ENCODE measurements around the gene SCARB1.
A peak's percentile ranks its signal among the peaks of the same experiment; 100 is the strongest.

The SCARB1 gene

GRCh38 chr12:124780752-124781685 lies 82.6 kb downstream of the SCARB1 start:
- no peak for FAIRE-seq

DNA sequence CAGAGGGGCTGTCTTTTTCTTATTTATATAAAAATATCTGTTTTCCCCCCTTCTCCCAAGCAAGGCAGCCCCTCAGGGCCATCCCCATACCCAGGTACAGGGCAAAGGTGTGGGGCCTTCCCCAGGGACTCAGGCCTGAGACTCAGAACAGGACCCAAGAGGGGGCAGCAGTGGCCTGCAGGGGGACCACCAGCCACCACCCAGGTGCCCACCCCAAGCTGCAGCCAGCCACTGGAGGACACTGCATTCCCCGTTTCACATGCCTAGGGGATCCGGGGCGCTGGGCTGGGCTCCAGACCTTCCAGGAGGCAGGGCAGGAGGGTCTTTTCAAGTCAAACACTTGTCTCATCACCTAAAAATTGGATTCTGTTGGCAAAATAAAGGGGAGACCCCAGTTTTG lies 83.3 kb downstream of the SCARB1 start:
- FAIRE-seq (no peak), DNase-seq (ENCODE audit: extremely low spot score, insufficient read length, low read depth) (no peak)

More at GRCh38 chr12:124780752-124781685, 82.6 kb downstream of the SCARB1 start:
- DNase-seq (ENCODE audit: extremely low spot score, insufficient read length, low read depth) = no peak

GRCh38 chr12:124779161-124780141 lies 84.2 kb downstream of the SCARB1 start:
- FAIRE-seq = peak; percentile 62

DNA sequence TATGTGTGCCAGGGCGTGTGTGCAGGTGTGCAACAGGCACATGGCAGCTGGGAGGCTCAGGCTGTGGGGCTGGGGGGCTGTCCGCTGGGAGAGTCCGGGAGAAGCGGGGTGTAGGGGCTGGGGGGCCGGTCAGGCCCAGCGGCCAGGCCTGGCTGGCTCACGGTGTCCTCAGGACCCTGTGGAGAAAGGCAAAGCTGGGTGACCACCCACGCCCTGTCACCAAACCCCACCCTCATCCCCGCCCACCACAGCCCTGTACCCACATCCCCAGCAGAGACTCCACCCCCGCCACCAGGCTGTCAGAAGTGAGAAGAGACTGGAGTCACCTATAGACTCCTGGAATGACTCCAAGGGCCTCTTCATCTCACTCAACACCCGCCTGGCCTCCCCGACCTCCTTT lies 85.3 kb downstream of the SCARB1 start:
- DNase-seq (ENCODE audit: extremely low spot score, insufficient read length, low read depth) (no peak), FAIRE-seq (no peak)

More at GRCh38 chr12:124779161-124780141, 84.2 kb downstream of the SCARB1 start:
- DNase-seq (ENCODE audit: extremely low spot score, insufficient read length, low read depth) = no peak

- FAIRE-seq = no peak
Measured at GRCh38 chr12:124777399-124778372, 86.0 kb downstream of the SCARB1 start.

DNA sequence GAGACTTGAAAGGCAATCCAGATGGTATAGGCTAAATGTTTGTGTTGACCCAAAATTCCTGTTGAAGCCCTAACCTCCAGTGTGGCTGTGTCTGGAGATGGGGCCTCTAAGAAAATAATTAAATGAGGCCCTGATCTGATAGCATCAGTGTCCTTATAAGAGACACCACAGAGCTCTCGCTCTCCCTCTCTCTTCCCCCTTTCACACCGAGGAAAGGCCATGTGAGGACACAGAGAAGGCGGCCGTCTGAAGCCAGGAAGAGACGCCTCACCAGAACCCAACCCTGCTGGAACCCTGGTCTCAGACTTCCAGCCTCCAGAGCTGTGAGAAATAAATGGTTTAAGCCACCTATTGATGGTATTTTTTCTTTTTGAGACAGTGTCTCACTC lies 87.5 kb downstream of the SCARB1 start:
- DNase-seq (ENCODE audit: extremely low spot score, insufficient read length, low read depth) (no peak), FAIRE-seq (no peak)

More at GRCh38 chr12:124777399-124778372, 86.0 kb downstream of the SCARB1 start:
- no peak for DNase-seq (ENCODE audit: extremely low spot score, insufficient read length, low read depth)

- FAIRE-seq = peak; percentile 99
- DNase-seq (ENCODE audit: extremely low spot score, insufficient read length, low read depth) = no peak
Measured at GRCh38 chr12:124774462-124775167, 89.0 kb downstream of the SCARB1 start.

GRCh38 chr12:124774054-124774461 lies 89.6 kb downstream of the SCARB1 start:
- DNase-seq (ENCODE audit: extremely low spot score, insufficient read length, low read depth) (no peak), FAIRE-seq (no peak)

DNA sequence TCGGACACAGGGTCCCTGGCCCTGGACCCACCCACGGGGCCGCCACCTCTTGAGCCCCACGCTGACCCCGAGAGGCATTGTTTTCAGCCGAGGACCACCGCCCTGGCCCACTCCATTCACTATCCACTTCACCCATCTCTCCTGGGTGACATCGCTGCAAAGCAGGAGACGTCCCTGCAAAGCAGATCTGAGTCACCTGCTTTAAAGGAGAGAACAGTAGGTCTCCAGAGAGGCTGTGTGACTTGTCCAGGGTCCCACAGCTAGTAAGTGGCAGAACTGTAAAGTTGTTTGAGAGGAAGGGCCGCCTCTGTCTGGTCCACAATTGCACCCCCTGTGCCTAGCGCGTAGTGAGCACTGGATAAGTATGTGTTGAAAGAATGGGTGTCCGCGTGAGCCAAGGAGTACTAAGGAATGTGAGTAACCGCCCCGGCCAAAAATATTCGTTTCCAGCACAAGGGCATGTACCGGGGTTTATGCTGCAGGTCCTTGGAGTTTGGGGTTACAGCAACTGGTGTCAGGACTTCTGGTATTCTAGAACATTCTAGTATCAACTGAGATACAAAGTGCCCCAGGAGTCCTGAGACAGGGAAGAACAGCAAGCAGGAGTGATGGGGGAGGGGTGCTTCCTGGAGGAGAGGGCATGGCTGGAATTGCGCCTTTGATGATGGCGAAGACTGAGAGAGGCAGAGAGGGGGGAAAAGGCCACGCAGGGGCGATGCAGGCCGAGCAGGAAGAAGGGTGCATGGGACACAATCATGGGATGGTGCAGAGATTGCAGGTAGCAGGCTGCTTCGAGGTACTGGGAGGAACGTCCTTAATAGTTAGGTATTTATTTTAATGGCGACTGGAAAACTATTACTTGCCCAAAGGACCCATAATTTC lies 91.1 kb downstream of the SCARB1 start:
- no peak for FAIRE-seq
- DNase-seq (ENCODE audit: extremely low spot score, insufficient read length, low read depth) = no peak

DNA sequence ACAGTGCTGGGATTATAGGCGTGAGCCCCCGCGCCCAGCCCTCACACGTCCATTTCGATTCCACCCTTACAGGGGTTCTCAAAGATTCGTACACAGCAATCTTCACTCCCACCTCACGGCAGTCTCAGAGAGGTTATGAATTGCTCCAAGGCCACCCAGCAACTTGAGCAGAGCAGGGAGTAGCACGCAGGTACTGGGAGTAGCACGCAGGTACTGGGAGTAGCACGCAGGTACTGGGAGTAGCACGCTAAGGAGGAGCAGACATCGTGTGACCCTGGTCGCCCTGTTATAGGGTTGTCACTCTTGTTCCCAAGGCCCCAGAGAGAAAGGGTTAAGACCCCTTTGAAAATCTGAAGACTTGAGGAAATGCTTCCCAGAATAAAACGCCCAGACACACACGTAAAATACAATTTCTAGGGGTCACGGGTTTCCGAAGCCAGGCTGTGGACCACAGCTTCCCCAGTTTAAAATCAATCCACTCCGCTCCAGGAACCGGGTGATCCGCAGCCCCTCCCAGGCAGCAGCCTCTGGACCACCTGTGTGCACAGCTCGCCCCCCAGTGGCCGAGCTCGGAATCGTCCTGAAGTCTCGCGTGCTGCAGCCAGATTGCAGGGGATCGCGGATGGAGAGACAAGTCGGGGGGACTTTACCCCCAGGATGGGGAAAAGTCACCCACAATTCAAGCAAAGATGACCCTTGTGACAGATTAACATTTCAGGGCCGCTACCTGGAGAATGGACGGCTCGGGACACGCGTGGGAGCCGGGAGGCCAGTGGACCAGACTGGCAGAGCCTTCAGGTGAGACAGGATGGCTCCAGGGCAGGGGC lies 92.0 kb downstream of the SCARB1 start:
- FAIRE-seq = peak; percentile 77
- DNase-seq (ENCODE audit: extremely low spot score, insufficient read length, low read depth) = no peak

GRCh38 chr12:124770728-124771127 lies 92.9 kb downstream of the SCARB1 start:
- DNase-seq (ENCODE audit: extremely low spot score, insufficient read length, low read depth) (no peak), FAIRE-seq (no peak)

GRCh38 chr12:124769881-124770512 lies 93.7 kb downstream of the SCARB1 start:
- DNase-seq (ENCODE audit: extremely low spot score, insufficient read length, low read depth) = no peak
- no peak for FAIRE-seq

DNA sequence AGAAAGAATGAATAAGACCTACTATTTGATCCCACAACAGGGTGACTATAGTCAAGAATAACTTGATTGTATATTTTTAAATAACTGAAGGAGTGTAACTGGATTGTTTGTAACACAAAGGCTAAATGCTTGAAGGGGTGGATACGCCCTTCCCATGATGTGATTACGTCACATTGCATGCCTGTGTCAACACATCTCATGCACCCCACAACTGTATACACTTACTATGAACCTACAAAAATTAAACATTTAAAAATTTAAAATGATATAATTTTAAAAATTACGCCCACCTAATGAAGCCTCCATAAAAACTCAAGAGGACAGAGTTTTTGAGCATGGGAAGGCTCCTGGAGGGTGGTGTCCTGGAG lies 94.5 kb downstream of the SCARB1 start:
- DNase-seq (ENCODE audit: extremely low spot score, insufficient read length, low read depth) (no peak), FAIRE-seq (no peak)

- FAIRE-seq = no peak
- no peak for DNase-seq (ENCODE audit: extremely low spot score, insufficient read length, low read depth)
Measured at GRCh38 chr12:124768452-124769162, 95.1 kb downstream of the SCARB1 start.

DNA sequence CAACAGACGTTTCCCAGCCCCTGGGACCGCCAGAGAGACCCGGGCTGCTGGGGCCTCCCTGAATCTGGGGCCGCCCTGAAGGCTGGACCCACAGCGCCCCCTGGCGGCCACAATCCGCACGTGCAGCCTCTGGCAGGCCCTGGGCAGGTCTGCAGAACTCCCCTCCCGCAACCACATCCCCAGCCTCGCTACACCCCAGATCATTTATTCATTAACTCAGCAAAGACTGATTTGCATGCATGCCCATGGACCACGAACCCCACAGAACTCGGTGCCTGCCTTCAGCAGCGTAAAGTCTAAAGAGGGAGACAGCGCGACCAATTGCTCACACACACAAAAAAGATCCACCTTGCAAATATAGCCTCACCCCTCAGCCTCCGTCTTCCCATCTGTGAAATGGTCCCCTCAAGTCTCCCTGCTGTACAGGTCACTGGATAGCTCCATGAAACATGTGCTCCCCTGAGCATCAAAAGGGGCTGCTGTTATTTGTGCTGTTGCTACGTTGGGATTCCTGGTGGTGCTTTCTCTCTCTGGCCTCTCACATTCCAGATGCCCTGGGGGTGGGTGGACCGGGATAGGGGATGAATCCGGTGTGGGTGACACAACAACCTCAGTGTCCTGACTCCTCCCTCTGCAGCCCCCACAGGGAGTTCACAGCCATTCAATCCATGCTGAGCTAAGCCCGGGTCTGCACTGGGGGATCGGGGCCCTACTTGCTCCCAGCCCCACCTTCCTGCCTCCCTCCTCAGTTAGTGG lies 96.4 kb downstream of the SCARB1 start:
- peak; percentile 84 for DNase-seq (ENCODE audit: extremely low spot score, insufficient read length, low read depth)
- peak; percentile 89 for FAIRE-seq

Measured in GM18507 (cell line).